Pancreas (tissue), 10 donors: Measurements from ENCODE around the gene PAK1. TPM values are rescaled to one million over a fixed set of nuclear protein-coding genes. Genes with fewer than 3 reads are reported as not detected.

Experiments
- ATAC-seq, 4 donors: fragments of 200-7000 bp; cut with Tn5 transposase; one replicate each; pipeline versions ENCODE4 v1.8.0 to v1.9.1; 2020; ENCODE audit warnings: mild to moderate bottlenecking in 4 of 4, moderate library complexity in 4 of 4
- DNase-seq, 6 donors: peaks; one replicate each; pipeline ENCODE4 v3.0.0-alpha.2; 2020
- FAIRE-seq: peaks from 2 replicates; lab custom pipeline; 2012; peaks lifted over from hg19 to GRCh38; lab: Jason Lieb, UNC
- H3K27ac ChIP-seq, 4 donors: fragments of 200-600 bp; sonication (generic); 1 replicate in 3 of 4; 2 replicates in 1 of 4; pipeline versions ENCODE4 v1.5.0 to v1.8.0; 2020
- H3K27me3 ChIP-seq, 4 donors: fragments of 200-600 bp; one replicate each; pipeline ENCODE4 v1.8.0; 2021
- H3K36me3 ChIP-seq, 3 donors: fragments of 200-600 bp; sonication (generic) in 1 of 3; one replicate each; pipeline versions ENCODE4 v1.5.0 to v1.8.0; 2020 to 2021
- H3K4me1 ChIP-seq, 3 donors: fragments of 200-600 bp; one replicate each; pipeline ENCODE4 v1.8.0; 2021
- H3K4me3 ChIP-seq, 4 donors: fragments of 200-600 bp; sonication (generic) in 2 of 4; one replicate each; pipeline versions ENCODE4 v1.5.0 to v1.8.0; 2020 to 2021
- H3K9me3 ChIP-seq, 4 donors: fragments of 200-600 bp; one replicate each; pipeline ENCODE4 v1.8.0; 2021
- CTCF ChIP-seq, 4 donors: fragments of 200-600 bp; sonication (generic) in 3 of 4; IDR thresholded peaks; one replicate each; pipeline versions ENCODE4 v1.5.0 to v1.8.0; 2021; ENCODE audit warnings: antibody characterized with exemption in 4 of 4
- WGBS, 2 donors: extraction: QIAGEN DNeasy Blood & Tissue Kit; methylation state at CpG; one replicate each; pipeline ENCODE4 v1.1.7; 2013; 5-methylcytosine and 5-hydroxymethylcytosine counted together
- intact Hi-C, 3 donors: fragments of 100-400 bp; cut with DNase I; formaldehyde crosslinking; loops; one replicate each; pipeline versions ENCODE4 v1.11.1 to v1.14.2; 2022
- polyA plus RNA-seq, 2 donors: library from polyadenylated mRNA; stranded (reverse); fragments of 200-250 nt; gene quantifications; one replicate each; pipeline ENCODE4 v1.2.3, GENCODE V29; 2013
- total RNA-seq, 6 donors: library from RNA; stranded (reverse); fragmentation: NEBNext Ultra II Directional in 4 of 6; extraction: Animal tissue kit (Norgen Biotek cat#: 25700) in 4 of 6; gene quantifications; one replicate each; pipeline versions ENCODE4 v1.2.1 to v1.2.4, GENCODE V29; 2021 to 2023
- donor health status: healthy with polysubstance abuse.
- donor health status: DM: no; HTN: no; CAD: no; lungs with moderate emphysema.
- donor health status: DM: no; HTN: no; CAD: no.
- donor health status: control.
- donor health status: control.
- donor health status: Bipolar disorder and iron deficiency.
- donor health status: DM: yes; HTN: yes; CAD: no.
- donor health status: DM: no; HTN: no; CAD: no.
- donor health status: DM: no; HTN: no; CAD: no.
- donor health status: DM: yes; HTN: yes; CAD: no.

PAK1 gene
- total and polyA plus RNA-seq, 8 donors = 9.0 to 40.0 (median 20.7) TPM

DNA sequence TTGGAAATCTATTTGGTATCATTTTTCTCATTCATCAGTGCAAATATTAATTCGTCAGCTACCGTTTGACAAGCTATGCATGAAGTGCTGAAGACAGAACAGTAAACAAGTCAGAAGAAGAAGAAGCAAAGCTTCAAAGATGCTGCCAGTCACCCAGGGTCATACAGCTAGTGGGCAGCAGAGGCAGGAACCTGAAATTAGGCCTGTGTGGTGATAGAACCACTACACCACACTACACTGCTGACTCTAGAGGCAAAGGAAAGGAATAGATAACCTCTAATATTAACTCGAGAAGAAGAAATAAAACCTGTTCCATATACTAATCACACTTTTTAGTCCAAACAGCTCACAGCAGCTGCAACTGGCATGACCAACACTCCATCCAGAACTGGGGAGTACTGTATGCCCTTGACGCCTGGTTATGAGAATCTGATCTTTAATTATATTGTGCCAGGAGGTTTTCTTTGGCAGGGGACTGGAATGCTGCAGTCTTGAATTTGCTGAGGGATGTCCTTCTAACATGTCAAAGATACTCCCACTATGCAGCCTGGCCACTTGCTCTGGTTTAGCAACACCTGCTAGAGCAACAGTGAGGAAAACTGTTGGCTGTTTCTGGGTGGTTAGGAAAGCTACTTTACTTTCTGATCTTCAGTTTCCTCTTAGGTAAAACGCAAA lies 73.0 kb downstream of the PAK1 start:
- peak in 1 of 4 donors; percentile 21 for ATAC-seq
- no peak for DNase-seq
- 62 to 70% methylated on average over 5 of the region's 5 CpGs for WGBS, 2 donors
- no peaks in the 10 kb centered on the region for H3K36me3 ChIP-seq
- FAIRE-seq = no peak
- H3K4me1 ChIP-seq = peaks cover 8 to 10% (median 9%) of the 10 kb centered on the region in 3 donors
- no peaks in the 10 kb centered on the region for H3K9me3 ChIP-seq
- no peak overlapping the region for H3K27ac ChIP-seq
- TF ChIP-seq CTCF (IDR thresholded peaks at IDR 0.05) = no peak
- no peaks in the 10 kb centered on the region for H3K27me3 ChIP-seq
- H3K4me3 ChIP-seq = no peak overlapping the region
- intact Hi-C loops = no loop called here

- intact Hi-C loops = no loop called here
- H3K9me3 ChIP-seq = no peaks in the 10 kb centered on the region
- H3K4me3 ChIP-seq = no peak overlapping the region
- ATAC-seq = no peak
- 63 to 81% methylated on average over 2 of the region's 2 CpGs for WGBS, 2 donors
- peaks cover 10 to 14% (median 10%) of the 10 kb centered on the region in 3 donors for H3K4me1 ChIP-seq
- H3K27ac ChIP-seq = no peak overlapping the region
- no peaks in the 10 kb centered on the region for H3K36me3 ChIP-seq
- TF ChIP-seq CTCF (IDR thresholded peaks at IDR 0.05) = no peak
- FAIRE-seq = no peak
- no peaks in the 10 kb centered on the region for H3K27me3 ChIP-seq
- no peak for DNase-seq
Measured at GRCh38 chr11:77400271-77400670, 73.6 kb downstream of the PAK1 start.

- no peak overlapping the region for H3K4me3 ChIP-seq
- H3K9me3 ChIP-seq = no peaks in the 10 kb centered on the region
- 44 to 62% methylated on average over 1 of the region's 1 CpG for WGBS, 2 donors
- no peak for FAIRE-seq
- H3K36me3 ChIP-seq = no peaks in the 10 kb centered on the region
- H3K27me3 ChIP-seq = no peaks in the 10 kb centered on the region
- DNase-seq = no peak
- intact Hi-C loops = no loop called here
- H3K27ac ChIP-seq = no peak overlapping the region
- peaks cover 10 to 18% (median 10%) of the 10 kb centered on the region in 3 donors for H3K4me1 ChIP-seq
- ATAC-seq = no peak
- no peak for TF ChIP-seq CTCF (IDR thresholded peaks at IDR 0.05)
Measured at GRCh38 chr11:77397631-77398030, 76.3 kb downstream of the PAK1 start.

GRCh38 chr11:77396911-77397310 lies 77.0 kb downstream of the PAK1 start:
- Histone ChIP-seq H3K27ac (no peak overlapping the region), H3K4me3 (no peak overlapping the region), H3K4me1 (peaks cover 10 to 21% (median 11%) of the 10 kb centered on the region in 3 donors), H3K9me3 (no peaks in the 10 kb centered on the region), H3K27me3 (no peaks in the 10 kb centered on the region), H3K36me3 (no peaks in the 10 kb centered on the region)
- no peak for TF ChIP-seq CTCF (IDR thresholded peaks at IDR 0.05)
- FAIRE-seq = no peak
- 33 to 41% methylated on average over 2 of the region's 2 CpGs for WGBS, 2 donors
- ATAC-seq = no peak
- intact Hi-C loops = no loop called here
- DNase-seq = no peak

- peaks cover 10 to 21% (median 14%) of the 10 kb centered on the region in 3 donors for H3K4me1 ChIP-seq
- H3K27ac ChIP-seq = no peak overlapping the region
- no peaks in the 10 kb centered on the region for H3K36me3 ChIP-seq
- H3K27me3 ChIP-seq = no peaks in the 10 kb centered on the region
- no peak overlapping the region for H3K4me3 ChIP-seq
- intact Hi-C loops = no loop called here
- no peaks in the 10 kb centered on the region for H3K9me3 ChIP-seq
- ATAC-seq (peak in 3 of 4 donors; percentile 29 to 57 (median 40)), DNase-seq (no peak), FAIRE-seq (no peak)
- WGBS, 2 donors = 19 to 23% methylated on average over 3 of the region's 3 CpGs
- TF ChIP-seq CTCF (IDR thresholded peaks at IDR 0.05) = no peak
Measured at GRCh38 chr11:77396305-77396704, 77.6 kb downstream of the PAK1 start.
